IPS-20b (cell line): ENCODE measurements around the gene ANKS1B.
A peak's percentile ranks its signal among the peaks of the same experiment; 100 is the strongest.

ENCODE experiments used
- H3K27ac ChIP-seq: one replicate; pipeline ENCODE4 v1.5.1; 2013; ENCODE audit warnings: low read length
- H3K27me3 ChIP-seq: 2 replicates; pipeline ENCODE4 v1.6.1; 2013; ENCODE audit warnings: mild to moderate bottlenecking, low read length, inconsistent platforms; ENCODE audit not compliant: insufficient read depth
- H3K36me3 ChIP-seq: 2 replicates; pipeline ENCODE4 v1.6.1; 2013; ENCODE audit warnings: low read depth, mild to moderate bottlenecking, inconsistent platforms, low read length, moderate library complexity; ENCODE audit not compliant: insufficient read depth
- H3K4me1 ChIP-seq: 2 replicates; pipeline ENCODE4 v1.6.1; 2013; ENCODE audit warnings: mild to moderate bottlenecking, control low read depth, inconsistent platforms, low read length, moderate library complexity; ENCODE audit not compliant: insufficient read depth
- H3K4me3 ChIP-seq: 2 replicates; pipeline ENCODE4 v1.5.1; 2013; ENCODE audit warnings: mild to moderate bottlenecking, low read length, inconsistent platforms
- H3K9ac ChIP-seq: 2 replicates; pipeline ENCODE4 v1.6.1; 2013; ENCODE audit warnings: low read depth, mild to moderate bottlenecking, inconsistent platforms, low read length, moderate library complexity
- H3K9me3 ChIP-seq: 2 replicates; pipeline ENCODE4 v1.6.1; 2013; ENCODE audit warnings: mild to moderate bottlenecking, low read depth, low read length, inconsistent platforms; ENCODE audit not compliant: insufficient read depth

Gene ANKS1B

GRCh38 chr12:98699586-98699985 is 1285.2 kb downstream of the ANKS1B start:
- Histone ChIP-seq H3K9ac (no peak overlapping the region), H3K4me1 (peaks cover 14% of the 10 kb centered on the region; the same call in 1 of the 2 replicates), H3K27me3 (no peaks in the 10 kb centered on the region), H3K27ac (no peak overlapping the region), H3K4me3 (no peak overlapping the region), H3K36me3 (peaks cover 6% of the 10 kb centered on the region), H3K9me3 (no peaks in the 10 kb centered on the region)

DNA sequence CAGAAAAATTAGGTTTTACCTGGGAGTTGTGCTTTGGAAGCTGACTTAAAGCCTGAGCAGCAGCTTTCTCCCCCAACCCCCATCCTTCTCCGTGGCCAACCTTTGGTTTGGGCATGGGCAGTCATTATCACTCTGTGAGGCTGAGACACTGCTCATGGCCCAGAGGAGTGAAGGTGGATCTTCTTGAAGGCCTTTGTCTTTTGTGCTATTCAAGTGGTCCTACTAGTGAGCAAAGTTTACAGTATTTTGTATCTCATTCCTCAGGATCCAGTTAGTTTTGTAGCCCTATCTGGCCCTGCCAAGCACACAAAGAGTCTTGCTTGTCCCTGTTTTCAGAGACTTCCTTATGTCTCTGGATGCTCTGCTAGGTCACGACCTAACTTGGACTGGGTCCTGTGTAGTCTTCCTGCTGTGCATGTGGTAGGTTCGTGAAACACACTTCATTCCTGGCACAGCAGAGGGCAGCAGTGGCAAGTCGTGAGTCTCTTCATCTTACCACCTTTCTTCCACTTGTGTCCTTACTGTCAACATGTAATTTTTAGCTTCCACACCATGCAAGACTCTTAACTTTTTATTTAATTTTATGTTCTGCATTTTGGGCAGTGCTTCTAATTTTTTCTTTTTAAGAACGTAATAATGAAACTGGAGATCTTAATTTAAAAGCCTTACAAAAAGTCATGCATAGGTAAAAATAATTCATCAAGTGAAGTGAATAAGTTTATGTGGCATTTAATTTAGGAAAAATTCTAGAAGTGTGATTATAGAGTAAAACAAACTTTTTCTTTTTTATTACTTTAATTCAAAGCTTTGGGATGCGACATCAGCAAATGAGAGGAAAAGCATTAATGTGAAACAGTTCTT is 1285.9 kb downstream of the ANKS1B start:
- H3K4me3 ChIP-seq: no peak overlapping the region
- no peaks in the 10 kb centered on the region for H3K9me3 ChIP-seq
- peaks cover 6% of the 10 kb centered on the region for H3K36me3 ChIP-seq
- H3K9ac ChIP-seq: no peak overlapping the region
- no peak overlapping the region for H3K27ac ChIP-seq
- peaks cover 14% of the 10 kb centered on the region; the same call in 1 of the 2 replicates for H3K4me1 ChIP-seq
- no peaks in the 10 kb centered on the region for H3K27me3 ChIP-seq

DNA sequence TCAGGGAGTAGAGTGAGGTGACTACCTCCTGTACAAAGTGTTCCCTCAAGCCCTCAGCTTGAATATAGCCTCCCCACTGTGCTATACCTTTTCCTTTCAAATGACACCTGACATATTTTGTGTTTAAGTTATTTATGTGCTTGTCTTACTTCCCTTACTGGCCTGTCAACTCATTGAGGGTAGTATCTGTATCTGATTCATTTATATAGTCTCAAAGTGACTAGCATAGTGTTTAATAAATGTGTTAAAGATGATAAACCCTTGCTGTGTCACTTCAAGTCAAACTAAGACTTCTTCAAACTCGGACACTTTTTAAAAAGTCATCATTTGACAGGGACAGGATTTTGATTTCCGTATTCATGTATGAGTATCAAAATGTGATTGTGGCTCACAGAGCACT is 1287.5 kb downstream of the ANKS1B start:
- no peaks in the 10 kb centered on the region for H3K27me3 ChIP-seq
- peaks cover 6% of the 10 kb centered on the region for H3K36me3 ChIP-seq
- H3K27ac ChIP-seq: no peak overlapping the region
- peaks cover 14% of the 10 kb centered on the region; the same call in 1 of the 2 replicates for H3K4me1 ChIP-seq
- no peak overlapping the region for H3K9ac ChIP-seq
- H3K9me3 ChIP-seq: no peaks in the 10 kb centered on the region
- H3K4me3 ChIP-seq: no peak overlapping the region

DNA sequence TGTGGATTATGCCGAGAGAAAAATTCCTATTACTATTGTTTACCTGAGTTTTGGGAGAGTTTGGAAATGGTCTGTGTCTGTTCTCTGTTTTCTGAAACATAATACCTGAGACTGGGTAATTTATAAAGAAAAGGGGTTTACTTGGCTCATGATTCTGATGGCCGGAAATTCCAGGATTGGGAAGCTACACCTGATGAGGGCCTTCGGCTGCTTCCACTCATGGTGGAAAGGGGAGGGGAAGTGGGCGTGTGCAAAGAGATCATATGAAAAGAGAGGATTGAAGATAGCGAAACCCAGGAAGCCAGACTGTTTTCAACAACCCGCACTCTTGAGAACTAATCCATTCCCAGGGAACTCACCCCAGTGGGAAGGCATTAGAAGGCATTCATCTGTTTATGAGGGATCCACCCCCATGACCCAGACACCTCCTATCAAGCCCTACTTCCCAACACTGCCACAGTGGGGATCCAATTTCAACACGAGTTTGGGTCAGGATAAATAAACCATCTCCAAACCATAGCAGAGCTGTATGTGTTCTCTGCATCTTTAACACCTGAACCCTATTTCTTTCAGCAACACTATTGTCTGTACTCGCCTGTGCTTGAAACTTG is 1288.6 kb downstream of the ANKS1B start:
- Histone ChIP-seq H3K4me3 (peak overlapping the region; percentile 43; the same call in 1 of the 2 replicates), H3K9ac (peak overlapping the region; percentile 2; the same call in 1 of the 2 replicates)

DNA sequence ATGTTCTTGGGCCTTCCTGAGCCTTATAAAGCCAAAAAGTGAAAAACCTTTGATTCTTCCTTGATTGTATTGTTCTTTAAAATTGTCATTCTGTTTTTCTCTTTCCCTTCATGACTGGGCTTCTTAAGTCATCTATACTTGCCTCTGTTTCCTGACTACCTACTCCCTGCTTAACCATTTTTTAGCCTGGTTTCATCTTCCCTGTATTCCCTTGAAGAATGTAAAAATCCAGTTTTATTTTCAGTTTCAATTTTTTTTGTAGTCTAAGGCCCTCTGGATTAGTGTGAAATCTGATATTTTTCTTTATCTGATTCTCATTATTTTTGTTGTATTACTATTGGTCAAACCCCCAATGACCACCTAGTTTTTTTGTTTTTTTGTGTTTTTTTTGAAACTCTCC is 1293.4 kb downstream of the ANKS1B start:
- H3K9me3 ChIP-seq: no peaks in the 10 kb centered on the region
- 0 out of 2 replicates have a peak, but pooled peaks cover 5% of the 10 kb centered on the region for H3K36me3 ChIP-seq
- H3K4me3 ChIP-seq: no peak overlapping the region
- peaks cover 10% of the 10 kb centered on the region; the same call in 1 of the 2 replicates for H3K4me1 ChIP-seq
- no peaks in the 10 kb centered on the region for H3K27me3 ChIP-seq
- H3K9ac ChIP-seq: no peak overlapping the region
- H3K27ac ChIP-seq: no peak overlapping the region

More for the DNA sequence above, 1288.6 kb downstream of the ANKS1B start:
- no peaks in the 10 kb centered on the region for H3K9me3 ChIP-seq
- H3K4me1 ChIP-seq: peaks cover 14% of the 10 kb centered on the region; the same call in 1 of the 2 replicates
- H3K27me3 ChIP-seq: no peaks in the 10 kb centered on the region
- peaks cover 6% of the 10 kb centered on the region for H3K36me3 ChIP-seq
- no peak overlapping the region for H3K27ac ChIP-seq

- Histone ChIP-seq H3K9ac (no peak overlapping the region), H3K36me3 (peaks cover 29% of the 10 kb centered on the region), H3K27ac (no peak overlapping the region), H3K4me1 (no peaks in the 10 kb centered on the region), H3K9me3 (no peaks in the 10 kb centered on the region), H3K27me3 (no peaks in the 10 kb centered on the region), H3K4me3 (no peak overlapping the region)
Observed at GRCh38 chr12:98686603-98687002, 1298.1 kb downstream of the ANKS1B start.
